ENCODE data around the gene PDXDC1.

GRCh38 chr16:14961405-14962186 is 13.2 kb upstream of the PDXDC1 start:
- no peak for TF ChIP-seq POLR2A (IDR thresholded peaks at IDR 0.05)
- TF ChIP-seq CTCF (IDR thresholded peaks at IDR 0.05), result no peak

Data from heart left ventricle (tissue), 13 donors.